ENCODE measurements around the gene RNF186. TPM values are rescaled to one million over a fixed set of nuclear protein-coding genes. Genes with fewer than 3 reads are reported as not detected.

Gene RNF186
- total RNA-seq, 1 experiment from 2014 or later, result not detected

- peak; percentile 70 for DNase-seq (ENCODE audit: low spot score)
These were observed 10.2 kb upstream of the RNF186 start for GRCh38 chr1:19825298-19825697.

More at GRCh38 chr1:19825298-19825697, 10.2 kb upstream of the RNF186 start:
- H3K9me3 Mint-ChIP-seq, result peaks cover 16% of the 10 kb centered on the region
- no peak overlapping the region for H3K4me3 Mint-ChIP-seq
- peaks cover 13% of the 10 kb centered on the region for H3K4me1 Mint-ChIP-seq
- H3K27me3 Mint-ChIP-seq (ENCODE audit: low read depth), result peaks cover 14% of the 10 kb centered on the region
- no peak overlapping the region for H3K27ac Mint-ChIP-seq
- TF ChIP-seq, protein P1, sequence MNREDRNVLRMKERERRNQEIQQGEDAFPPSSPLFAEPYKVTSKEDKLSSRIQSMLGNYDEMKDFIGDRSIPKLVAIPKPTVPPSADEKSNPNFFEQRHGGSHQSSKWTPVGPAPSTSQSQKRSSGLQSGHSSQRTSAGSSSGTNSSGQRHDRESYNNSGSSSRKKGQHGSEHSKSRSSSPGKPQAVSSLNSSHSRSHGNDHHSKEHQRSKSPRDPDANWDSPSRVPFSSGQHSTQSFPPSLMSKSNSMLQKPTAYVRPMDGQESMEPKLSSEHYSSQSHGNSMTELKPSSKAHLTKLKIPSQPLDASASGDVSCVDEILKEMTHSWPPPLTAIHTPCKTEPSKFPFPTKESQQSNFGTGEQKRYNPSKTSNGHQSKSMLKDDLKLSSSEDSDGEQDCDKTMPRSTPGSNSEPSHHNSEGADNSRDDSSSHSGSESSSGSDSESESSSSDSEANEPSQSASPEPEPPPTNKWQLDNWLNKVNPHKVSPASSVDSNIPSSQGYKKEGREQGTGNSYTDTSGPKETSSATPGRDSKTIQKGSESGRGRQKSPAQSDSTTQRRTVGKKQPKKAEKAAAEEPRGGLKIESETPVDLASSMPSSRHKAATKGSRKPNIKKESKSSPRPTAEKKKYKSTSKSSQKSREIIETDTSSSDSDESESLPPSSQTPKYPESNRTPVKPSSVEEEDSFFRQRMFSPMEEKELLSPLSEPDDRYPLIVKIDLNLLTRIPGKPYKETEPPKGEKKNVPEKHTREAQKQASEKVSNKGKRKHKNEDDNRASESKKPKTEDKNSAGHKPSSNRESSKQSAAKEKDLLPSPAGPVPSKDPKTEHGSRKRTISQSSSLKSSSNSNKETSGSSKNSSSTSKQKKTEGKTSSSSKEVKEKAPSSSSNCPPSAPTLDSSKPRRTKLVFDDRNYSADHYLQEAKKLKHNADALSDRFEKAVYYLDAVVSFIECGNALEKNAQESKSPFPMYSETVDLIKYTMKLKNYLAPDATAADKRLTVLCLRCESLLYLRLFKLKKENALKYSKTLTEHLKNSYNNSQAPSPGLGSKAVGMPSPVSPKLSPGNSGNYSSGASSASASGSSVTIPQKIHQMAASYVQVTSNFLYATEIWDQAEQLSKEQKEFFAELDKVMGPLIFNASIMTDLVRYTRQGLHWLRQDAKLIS (CRISPR knock-in tag; IDR thresholded peaks at IDR 0.05; ENCODE audit: borderline replicate concordance), result no peak
- TF ChIP-seq FOXK1 (CRISPR knock-in tag; IDR thresholded peaks at IDR 0.05), result no peak
- no peak for TF ChIP-seq RORB (CRISPR knock-in tag; IDR thresholded peaks at IDR 0.05)
- no peak for TF ChIP-seq IRF2 (CRISPR knock-in tag; IDR thresholded peaks at IDR 0.05; ENCODE audit: borderline replicate concordance, low read depth)
- no peak for TF ChIP-seq KAT7 (CRISPR knock-in tag; IDR thresholded peaks at IDR 0.05; ENCODE audit: borderline replicate concordance)
- no peak for TF ChIP-seq CDX4 (CRISPR knock-in tag; IDR thresholded peaks at IDR 0.05; ENCODE audit: borderline replicate concordance)
- no peak for TF ChIP-seq ZNF512 (CRISPR knock-in tag; IDR thresholded peaks at IDR 0.05; ENCODE audit: borderline replicate concordance)
- TF ChIP-seq E2F5 (CRISPR knock-in tag; IDR thresholded peaks at IDR 0.05), result no peak
- TF ChIP-seq NR1H2 (CRISPR knock-in tag; IDR thresholded peaks at IDR 0.05), result no peak
- TF ChIP-seq PRRX2 (CRISPR knock-in tag; IDR thresholded peaks at IDR 0.05), result no peak
- no peak for TF ChIP-seq ATF6 (CRISPR knock-in tag; IDR thresholded peaks at IDR 0.05)
- no peak for TF ChIP-seq HMGXB4 (CRISPR knock-in tag; IDR thresholded peaks at IDR 0.05)
- no peak for TF ChIP-seq ZNF121 (CRISPR knock-in tag; IDR thresholded peaks at IDR 0.05)
- no peak for TF ChIP-seq STAT6 (CRISPR knock-in tag; conservative IDR thresholded peaks at IDR 0.05; ENCODE audit: low read depth)
- no peaks in the 10 kb centered on the region for H3K36me3 Mint-ChIP-seq
- ChIA-PET CTCF (interaction anchor here (0.8 to 1.3 kb wide), 5 partner anchors 13 to 171 kb away, joined by 3 to 5 read pairs (median 3); no protein-coding TSS in a partner anchor), POLR2A (no interaction called here)
- ATAC-seq, result peak; percentile 100

All from WTC11 (cell line).